Adrenal gland (tissue), 5 donors: Measurements from ENCODE around the gene KDM1B.

Source experiments
- POLR2A ChIP-seq, 2 donors: fragments of 450-650 bp; IDR thresholded peaks; one replicate each; pipeline ENCODE4 v1.6.1; 2017; ENCODE audit warnings: antibody characterized with exemption in 2 of 2, mild to moderate bottlenecking in 2 of 2, moderate library complexity in 1 of 2
- TF ChIP-seq, protein P1 (sequence below), 6 experiments: fragments of 450-650 bp in 4 of 6; fragments of 200-600 bp in 2 of 6; sonication (generic) in 1 of 6; IDR thresholded peaks; 1 replicate in 5 of 6; 2 replicates in 1 of 6; pipeline versions ENCODE4 v1.5.1 to v1.8.0; 2016 to 2021; ENCODE audit warnings: antibody characterized with exemption in 6 of 6, mild to moderate bottlenecking in 2 of 6, moderate library complexity in 1 of 6
- donor health status: DM: no; HTN: no; CAD: no.

DNA sequence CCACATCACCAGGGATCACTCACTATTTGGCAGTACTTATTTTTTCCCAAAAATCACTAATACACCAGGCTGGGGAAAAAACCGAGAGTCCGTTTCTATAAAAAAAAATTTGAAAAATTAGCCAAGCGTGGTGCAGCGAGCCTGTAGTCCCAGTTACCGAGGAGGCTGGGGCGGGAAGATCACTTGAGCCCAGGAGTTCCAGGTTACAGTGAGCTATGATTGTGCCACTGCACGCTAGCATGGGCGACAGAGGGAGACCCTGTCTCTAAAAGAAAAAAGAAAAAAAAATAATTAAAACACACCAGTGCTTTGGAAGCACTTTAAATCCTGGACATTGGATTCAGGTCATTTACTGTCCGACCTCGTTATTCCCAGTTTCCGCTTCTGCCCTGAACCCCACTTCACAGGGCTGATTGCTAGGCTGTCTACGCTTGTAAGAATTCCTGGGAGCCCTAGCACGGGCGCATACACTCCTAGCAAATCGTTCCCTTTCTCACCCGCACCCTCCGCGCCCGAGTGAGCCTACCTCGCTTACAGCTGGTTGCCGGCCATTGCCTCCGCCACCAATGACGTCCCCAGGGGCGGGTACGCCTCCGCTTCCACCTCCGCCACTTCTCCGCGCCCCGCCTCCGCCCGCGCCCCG lies 594 bp upstream of the KDM1B start, which contains the start of gene TPMT:
- TF ChIP-seq, protein P1, sequence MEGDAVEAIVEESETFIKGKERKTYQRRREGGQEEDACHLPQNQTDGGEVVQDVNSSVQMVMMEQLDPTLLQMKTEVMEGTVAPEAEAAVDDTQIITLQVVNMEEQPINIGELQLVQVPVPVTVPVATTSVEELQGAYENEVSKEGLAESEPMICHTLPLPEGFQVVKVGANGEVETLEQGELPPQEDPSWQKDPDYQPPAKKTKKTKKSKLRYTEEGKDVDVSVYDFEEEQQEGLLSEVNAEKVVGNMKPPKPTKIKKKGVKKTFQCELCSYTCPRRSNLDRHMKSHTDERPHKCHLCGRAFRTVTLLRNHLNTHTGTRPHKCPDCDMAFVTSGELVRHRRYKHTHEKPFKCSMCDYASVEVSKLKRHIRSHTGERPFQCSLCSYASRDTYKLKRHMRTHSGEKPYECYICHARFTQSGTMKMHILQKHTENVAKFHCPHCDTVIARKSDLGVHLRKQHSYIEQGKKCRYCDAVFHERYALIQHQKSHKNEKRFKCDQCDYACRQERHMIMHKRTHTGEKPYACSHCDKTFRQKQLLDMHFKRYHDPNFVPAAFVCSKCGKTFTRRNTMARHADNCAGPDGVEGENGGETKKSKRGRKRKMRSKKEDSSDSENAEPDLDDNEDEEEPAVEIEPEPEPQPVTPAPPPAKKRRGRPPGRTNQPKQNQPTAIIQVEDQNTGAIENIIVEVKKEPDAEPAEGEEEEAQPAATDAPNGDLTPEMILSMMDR (IDR thresholded peaks at IDR 0.05) = no peak
- TF ChIP-seq POLR2A (IDR thresholded peaks at IDR 0.05) = peak; percentile 77 to 94
